ENCODE results near the gene INF2. TPM values are rescaled to one million over a fixed set of nuclear protein-coding genes. Genes with fewer than 3 reads are reported as not detected.

INF2 gene
- total RNA-seq, 1 donor from 2014 or later, result 69.2 TPM

DNA sequence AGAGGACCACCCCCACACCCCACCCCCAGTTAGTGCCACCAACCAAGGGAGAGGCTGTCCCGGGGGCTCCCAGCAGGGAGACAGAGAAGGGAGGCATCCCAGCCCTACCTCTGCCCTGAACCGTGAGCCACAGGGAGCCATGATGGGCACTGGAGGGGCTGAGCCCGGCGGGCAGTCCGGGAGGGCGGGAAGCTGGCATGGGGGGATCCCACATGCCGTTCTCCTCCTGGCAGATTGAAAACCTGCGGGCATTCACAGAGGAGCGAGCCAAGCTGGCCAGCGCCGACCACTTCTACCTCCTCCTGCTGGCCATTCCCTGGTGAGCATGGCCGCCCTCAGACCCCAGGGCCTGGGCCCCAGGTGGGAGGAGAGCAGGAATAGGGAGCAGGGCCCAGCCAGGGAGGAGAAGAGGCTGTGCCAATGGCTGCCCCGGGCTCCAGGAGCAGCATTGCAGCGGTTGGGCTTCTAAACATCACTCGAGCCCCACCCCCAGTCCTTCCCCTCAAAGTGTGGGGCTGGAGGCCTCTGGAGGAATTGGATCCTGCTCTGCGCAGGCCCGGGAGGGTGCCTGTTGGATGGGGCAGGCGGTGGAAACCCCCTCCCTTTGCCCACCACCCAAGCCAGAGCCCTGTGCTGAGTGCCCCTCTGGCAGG is 20.1 kb downstream of the INF2 start:
- Mint-ChIP-seq H3K27ac (no peak overlapping the region), H3K27me3 (no peaks in the 10 kb centered on the region), H3K4me3 (ENCODE audit: low read depth) (no peak overlapping the region), H3K9me3 (ENCODE audit: low read depth) (no peaks in the 10 kb centered on the region), H3K36me3 (ENCODE audit: insufficient read depth) (peaks cover 6% of the 10 kb centered on the region), H3K4me1 (ENCODE audit: low read depth) (no peaks in the 10 kb centered on the region)
- DNase-seq (ENCODE audit: low spot score, unreplicated experiment), result no peak
- TF ChIP-seq, protein P1, sequence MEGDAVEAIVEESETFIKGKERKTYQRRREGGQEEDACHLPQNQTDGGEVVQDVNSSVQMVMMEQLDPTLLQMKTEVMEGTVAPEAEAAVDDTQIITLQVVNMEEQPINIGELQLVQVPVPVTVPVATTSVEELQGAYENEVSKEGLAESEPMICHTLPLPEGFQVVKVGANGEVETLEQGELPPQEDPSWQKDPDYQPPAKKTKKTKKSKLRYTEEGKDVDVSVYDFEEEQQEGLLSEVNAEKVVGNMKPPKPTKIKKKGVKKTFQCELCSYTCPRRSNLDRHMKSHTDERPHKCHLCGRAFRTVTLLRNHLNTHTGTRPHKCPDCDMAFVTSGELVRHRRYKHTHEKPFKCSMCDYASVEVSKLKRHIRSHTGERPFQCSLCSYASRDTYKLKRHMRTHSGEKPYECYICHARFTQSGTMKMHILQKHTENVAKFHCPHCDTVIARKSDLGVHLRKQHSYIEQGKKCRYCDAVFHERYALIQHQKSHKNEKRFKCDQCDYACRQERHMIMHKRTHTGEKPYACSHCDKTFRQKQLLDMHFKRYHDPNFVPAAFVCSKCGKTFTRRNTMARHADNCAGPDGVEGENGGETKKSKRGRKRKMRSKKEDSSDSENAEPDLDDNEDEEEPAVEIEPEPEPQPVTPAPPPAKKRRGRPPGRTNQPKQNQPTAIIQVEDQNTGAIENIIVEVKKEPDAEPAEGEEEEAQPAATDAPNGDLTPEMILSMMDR (IDR thresholded peaks at IDR 0.05; ENCODE audit: unreplicated experiment), result no peak

DNA sequence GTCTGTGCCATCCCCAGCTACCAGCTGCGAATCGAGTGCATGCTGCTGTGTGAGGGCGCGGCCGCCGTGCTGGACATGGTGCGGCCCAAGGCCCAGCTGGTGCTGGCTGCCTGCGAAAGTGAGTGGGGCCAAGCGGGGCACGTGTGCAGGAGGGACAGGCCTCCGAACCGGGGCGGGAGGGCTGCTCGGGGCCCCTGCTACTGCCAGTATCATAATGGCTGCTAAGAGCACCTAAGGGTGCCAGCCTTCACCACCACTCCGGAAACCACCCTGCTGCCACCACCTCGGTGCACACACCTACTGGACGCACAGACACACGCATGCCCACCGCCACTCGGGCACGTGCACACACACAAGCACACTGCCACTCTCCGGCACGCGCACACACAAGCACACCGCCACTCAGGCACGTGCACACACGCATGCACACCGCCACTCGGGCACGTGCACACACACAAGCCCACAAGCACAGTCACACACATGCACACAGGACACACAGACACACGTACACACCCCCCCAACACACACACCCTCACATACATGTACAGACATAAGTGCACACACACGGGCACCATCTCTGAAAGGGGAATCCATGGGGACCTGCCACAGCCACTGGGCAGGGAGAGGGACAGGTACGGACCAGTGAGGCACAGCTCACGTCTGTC is 20.8 kb downstream of the INF2 start:
- Mint-ChIP-seq H3K4me1 (ENCODE audit: low read depth) (no peaks in the 10 kb centered on the region), H3K27ac (no peak overlapping the region), H3K36me3 (ENCODE audit: insufficient read depth) (peaks cover 4% of the 10 kb centered on the region)

GRCh38 chr14:104712881-104713734 is 23.7 kb downstream of the INF2 start:
- Mint-ChIP-seq H3K4me3 (ENCODE audit: low read depth) (no peak overlapping the region), H3K27ac (no peak overlapping the region), H3K36me3 (ENCODE audit: insufficient read depth) (peaks cover 10% of the 10 kb centered on the region), H3K9me3 (ENCODE audit: low read depth) (no peaks in the 10 kb centered on the region), H3K27me3 (no peaks in the 10 kb centered on the region), H3K4me1 (ENCODE audit: low read depth) (peaks cover 1% of the 10 kb centered on the region)
- no peak for DNase-seq (ENCODE audit: low spot score, unreplicated experiment)
- TF ChIP-seq, protein P1 (IDR thresholded peaks at IDR 0.05; ENCODE audit: unreplicated experiment), result no peak

More for the DNA sequence above, 20.8 kb downstream of the INF2 start:
- Mint-ChIP-seq H3K4me3 (ENCODE audit: low read depth) (no peak overlapping the region), H3K9me3 (ENCODE audit: low read depth) (no peaks in the 10 kb centered on the region), H3K27me3 (no peaks in the 10 kb centered on the region)
- DNase-seq (ENCODE audit: low spot score, unreplicated experiment), result no peak
- TF ChIP-seq, protein P1 (IDR thresholded peaks at IDR 0.05; ENCODE audit: unreplicated experiment), result no peak

DNA sequence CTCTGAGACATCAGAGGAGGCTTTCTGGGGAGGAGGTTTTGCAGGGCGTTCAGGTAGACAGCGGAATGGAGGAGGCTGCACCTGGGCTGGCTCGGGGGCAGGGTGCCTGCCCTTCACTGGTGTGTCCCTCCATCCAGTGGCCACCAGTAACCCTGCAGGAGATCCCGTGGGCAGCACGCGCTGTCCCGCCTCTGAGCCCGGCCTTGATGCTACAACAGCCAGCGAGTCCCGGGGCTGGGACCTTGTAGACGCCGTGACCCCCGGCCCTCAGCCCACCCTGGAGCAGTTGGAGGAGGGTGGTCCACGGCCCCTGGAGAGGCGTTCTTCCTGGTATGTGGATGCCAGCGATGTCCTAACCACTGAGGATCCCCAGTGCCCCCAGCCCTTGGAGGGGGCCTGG is 24.6 kb downstream of the INF2 start:
- peaks cover 1% of the 10 kb centered on the region for H3K4me1 Mint-ChIP-seq (ENCODE audit: low read depth)
- H3K27ac Mint-ChIP-seq, result no peak overlapping the region
- no peaks in the 10 kb centered on the region for H3K27me3 Mint-ChIP-seq
- no peak for DNase-seq (ENCODE audit: low spot score, unreplicated experiment)
- no peaks in the 10 kb centered on the region for H3K9me3 Mint-ChIP-seq (ENCODE audit: low read depth)
- H3K4me3 Mint-ChIP-seq (ENCODE audit: low read depth), result no peak overlapping the region
- H3K36me3 Mint-ChIP-seq (ENCODE audit: insufficient read depth), result peaks cover 10% of the 10 kb centered on the region
- TF ChIP-seq, protein P1 (IDR thresholded peaks at IDR 0.05; ENCODE audit: unreplicated experiment), result no peak

DNA sequence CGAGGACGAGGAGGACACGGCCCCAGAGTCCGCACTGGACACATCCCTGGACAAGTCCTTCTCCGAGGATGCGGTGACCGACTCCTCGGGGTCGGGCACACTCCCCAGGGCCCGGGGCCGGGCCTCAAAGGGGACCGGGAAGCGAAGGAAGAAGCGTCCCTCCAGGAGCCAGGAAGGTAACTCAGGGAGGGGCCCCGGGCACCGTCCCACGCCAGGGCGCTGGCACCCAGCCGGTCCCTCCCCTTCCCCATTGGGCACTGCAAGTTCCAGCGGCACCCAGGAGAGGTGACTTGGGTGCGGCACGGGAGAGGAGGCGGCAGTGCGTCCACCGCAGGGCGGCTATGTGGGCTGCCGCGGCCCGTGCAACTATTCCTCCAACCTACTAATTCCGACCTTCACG is 25.3 kb downstream of the INF2 start:
- TF ChIP-seq, protein P1 (IDR thresholded peaks at IDR 0.05; ENCODE audit: unreplicated experiment), result no peak
- Mint-ChIP-seq H3K4me1 (ENCODE audit: low read depth) (peaks cover 1% of the 10 kb centered on the region), H3K9me3 (ENCODE audit: low read depth) (no peaks in the 10 kb centered on the region), H3K36me3 (ENCODE audit: insufficient read depth) (peaks cover 10% of the 10 kb centered on the region), H3K27ac (no peak overlapping the region), H3K4me3 (ENCODE audit: low read depth) (no peak overlapping the region), H3K27me3 (no peaks in the 10 kb centered on the region)
- no peak for DNase-seq (ENCODE audit: low spot score, unreplicated experiment)
